ENCODE results near the gene OPN1LW. TPM values are rescaled to one million over a fixed set of nuclear protein-coding genes. Genes with fewer than 3 reads are reported as not detected.

The OPN1LW gene
- total and polyA plus RNA-seq, 2 donors (not counting 1 experiment from before 2014, with no cell fraction given): not detected

DNA sequence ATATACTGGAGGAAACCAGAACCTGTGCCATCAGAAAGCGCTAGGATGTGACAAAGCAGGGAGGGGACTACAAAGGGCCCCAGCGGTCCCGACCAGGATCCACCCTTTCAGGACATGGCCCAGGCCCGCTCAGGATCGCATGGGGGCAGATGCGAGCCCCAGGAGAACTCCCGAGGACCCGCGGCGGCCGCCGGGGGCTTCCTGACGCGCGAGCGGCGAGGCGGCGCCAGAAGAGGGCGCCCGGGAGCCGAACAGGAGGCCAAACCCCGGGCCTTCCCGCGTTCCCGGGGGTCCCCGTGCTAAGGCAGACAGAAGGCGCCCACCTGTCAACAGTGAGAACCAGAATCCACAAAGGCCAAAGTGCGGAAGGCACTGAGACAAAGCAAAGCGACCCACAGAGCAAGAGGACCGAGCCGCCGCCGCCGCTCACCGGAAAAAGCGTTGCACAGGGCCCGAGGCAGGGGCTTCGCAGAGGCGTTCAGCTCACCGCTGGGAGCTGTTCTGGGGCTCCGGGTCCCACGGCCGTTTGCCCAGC is 7.3 kb upstream of the OPN1LW start:
- H3K9ac ChIP-seq (ENCODE audit: insufficient read depth, low read length): no peak overlapping the region
- no peak overlapping the region for H2AFZ ChIP-seq (ENCODE audit: low read length)
- peak overlapping the region in 1 of 4 experiments; percentile 25 for H3K4me3 ChIP-seq (replicated peaks in 1 of 4; ENCODE audit: control extremely low read depth in 1 of 4, insufficient read depth in 1 of 4, low read depth in 3 of 4, low read length in 4 of 4)
- H3K36me3 ChIP-seq (ENCODE audit: control insufficient read depth, insufficient read depth, low read length): no peaks in the 10 kb centered on the region
- H3K9me3 ChIP-seq (ENCODE audit: control insufficient read depth, insufficient read depth, low read depth, low read length): no peaks in the 10 kb centered on the region
- DNase-seq (ENCODE audit: low read depth in 2 of 2): peak; percentile 20 to 36
- H4K20me1 ChIP-seq (ENCODE audit: control insufficient read depth, extremely low read depth, insufficient read depth, low read length): no peaks in the 10 kb centered on the region
- TF ChIP-seq, protein P1, sequence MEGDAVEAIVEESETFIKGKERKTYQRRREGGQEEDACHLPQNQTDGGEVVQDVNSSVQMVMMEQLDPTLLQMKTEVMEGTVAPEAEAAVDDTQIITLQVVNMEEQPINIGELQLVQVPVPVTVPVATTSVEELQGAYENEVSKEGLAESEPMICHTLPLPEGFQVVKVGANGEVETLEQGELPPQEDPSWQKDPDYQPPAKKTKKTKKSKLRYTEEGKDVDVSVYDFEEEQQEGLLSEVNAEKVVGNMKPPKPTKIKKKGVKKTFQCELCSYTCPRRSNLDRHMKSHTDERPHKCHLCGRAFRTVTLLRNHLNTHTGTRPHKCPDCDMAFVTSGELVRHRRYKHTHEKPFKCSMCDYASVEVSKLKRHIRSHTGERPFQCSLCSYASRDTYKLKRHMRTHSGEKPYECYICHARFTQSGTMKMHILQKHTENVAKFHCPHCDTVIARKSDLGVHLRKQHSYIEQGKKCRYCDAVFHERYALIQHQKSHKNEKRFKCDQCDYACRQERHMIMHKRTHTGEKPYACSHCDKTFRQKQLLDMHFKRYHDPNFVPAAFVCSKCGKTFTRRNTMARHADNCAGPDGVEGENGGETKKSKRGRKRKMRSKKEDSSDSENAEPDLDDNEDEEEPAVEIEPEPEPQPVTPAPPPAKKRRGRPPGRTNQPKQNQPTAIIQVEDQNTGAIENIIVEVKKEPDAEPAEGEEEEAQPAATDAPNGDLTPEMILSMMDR (conservative IDR thresholded peaks at IDR 0.05 in 1 of 2, IDR thresholded peaks at IDR 0.05 in 1 of 2; ENCODE audit: low read depth in 1 of 2, low read length in 2 of 2): peak; percentile 39 to 56
- TF ChIP-seq EZH2 (IDR thresholded peaks at IDR 0.05; ENCODE audit: low read length, missing control alignments): no peak
- H3K4me2 ChIP-seq (ENCODE audit: extremely low read depth, insufficient read depth, low read length): peak overlapping the region; percentile 64
- H3K4me1 ChIP-seq (ENCODE audit: control insufficient read depth, extremely low read depth, insufficient read depth, low read length): no peaks in the 10 kb centered on the region
- H3K27me3 ChIP-seq (ENCODE audit: control insufficient read depth, insufficient read depth, low read length): no peaks in the 10 kb centered on the region
- no peak overlapping the region for H3K27ac ChIP-seq (ENCODE audit: insufficient read depth, low read length)
- H3K79me2 ChIP-seq (ENCODE audit: control insufficient read depth, insufficient read depth, low read length): no peaks in the 10 kb centered on the region

DNA sequence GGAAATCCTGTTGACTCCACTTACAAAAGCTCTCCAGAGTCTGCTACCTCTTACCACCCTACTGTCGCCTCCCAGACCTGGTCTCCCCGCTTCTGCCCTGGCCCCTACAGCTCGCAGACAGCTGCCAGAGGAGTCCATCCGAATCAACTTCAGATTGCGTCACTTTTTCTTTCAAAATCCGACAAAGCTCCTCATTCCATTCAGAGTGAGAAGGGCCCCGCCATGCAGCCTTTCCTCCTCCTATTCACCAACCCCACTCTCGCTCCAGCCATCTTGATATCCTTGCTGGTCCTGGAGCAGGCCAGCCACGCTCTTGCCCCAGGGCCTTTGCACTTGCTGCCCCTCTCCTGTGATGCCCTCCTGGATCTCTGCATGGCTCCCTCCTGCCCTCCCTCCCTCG is 5.2 kb upstream of the OPN1LW start:
- Histone ChIP-seq H3K9me3 (ENCODE audit: control insufficient read depth, insufficient read depth, low read depth, low read length) (no peaks in the 10 kb centered on the region), H3K27me3 (ENCODE audit: control insufficient read depth, insufficient read depth, low read length) (no peaks in the 10 kb centered on the region), H3K36me3 (ENCODE audit: control insufficient read depth, insufficient read depth, low read length) (no peaks in the 10 kb centered on the region), H3K4me3 (replicated peaks in 1 of 4; ENCODE audit: control extremely low read depth in 1 of 4, insufficient read depth in 1 of 4, low read depth in 3 of 4, low read length in 4 of 4) (no peak overlapping the region), H3K9ac (ENCODE audit: insufficient read depth, low read length) (no peak overlapping the region), H3K4me1 (ENCODE audit: control insufficient read depth, extremely low read depth, insufficient read depth, low read length) (no peaks in the 10 kb centered on the region), H3K79me2 (ENCODE audit: control insufficient read depth, insufficient read depth, low read length) (no peaks in the 10 kb centered on the region), H3K27ac (ENCODE audit: insufficient read depth, low read length) (no peak overlapping the region), H3K4me2 (ENCODE audit: extremely low read depth, insufficient read depth, low read length) (no peak overlapping the region), H2AFZ (ENCODE audit: low read length) (no peak overlapping the region), H4K20me1 (ENCODE audit: control insufficient read depth, extremely low read depth, insufficient read depth, low read length) (no peaks in the 10 kb centered on the region)
- TF ChIP-seq, protein P1 (conservative IDR thresholded peaks at IDR 0.05 in 1 of 2, IDR thresholded peaks at IDR 0.05 in 1 of 2; ENCODE audit: low read depth in 1 of 2, low read length in 2 of 2): no peak
- no peak for TF ChIP-seq EZH2 (IDR thresholded peaks at IDR 0.05; ENCODE audit: low read length, missing control alignments)
- DNase-seq (ENCODE audit: low read depth in 2 of 2): no peak

DNA sequence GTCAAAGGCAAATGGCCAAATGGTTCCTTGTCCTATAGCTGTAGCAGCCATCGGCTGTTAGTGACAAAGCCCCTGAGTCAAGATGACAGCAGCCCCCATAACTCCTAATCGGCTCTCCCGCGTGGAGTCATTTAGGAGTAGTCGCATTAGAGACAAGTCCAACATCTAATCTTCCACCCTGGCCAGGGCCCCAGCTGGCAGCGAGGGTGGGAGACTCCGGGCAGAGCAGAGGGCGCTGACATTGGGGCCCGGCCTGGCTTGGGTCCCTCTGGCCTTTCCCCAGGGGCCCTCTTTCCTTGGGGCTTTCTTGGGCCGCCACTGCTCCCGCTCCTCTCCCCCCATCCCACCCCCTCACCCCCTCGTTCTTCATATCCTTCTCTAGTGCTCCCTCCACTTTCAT is 3.8 kb upstream of the OPN1LW start:
- Histone ChIP-seq H3K4me3 (replicated peaks in 1 of 4; ENCODE audit: control extremely low read depth in 1 of 4, insufficient read depth in 1 of 4, low read depth in 3 of 4, low read length in 4 of 4) (no peak overlapping the region), H3K36me3 (ENCODE audit: control insufficient read depth, insufficient read depth, low read length) (no peaks in the 10 kb centered on the region), H3K27me3 (ENCODE audit: control insufficient read depth, insufficient read depth, low read length) (no peaks in the 10 kb centered on the region), H3K27ac (ENCODE audit: insufficient read depth, low read length) (no peak overlapping the region), H3K79me2 (ENCODE audit: control insufficient read depth, insufficient read depth, low read length) (no peaks in the 10 kb centered on the region), H3K9me3 (ENCODE audit: control insufficient read depth, insufficient read depth, low read depth, low read length) (no peaks in the 10 kb centered on the region), H3K4me1 (ENCODE audit: control insufficient read depth, extremely low read depth, insufficient read depth, low read length) (no peaks in the 10 kb centered on the region), H3K9ac (ENCODE audit: insufficient read depth, low read length) (no peak overlapping the region), H3K4me2 (ENCODE audit: extremely low read depth, insufficient read depth, low read length) (no peak overlapping the region), H4K20me1 (ENCODE audit: control insufficient read depth, extremely low read depth, insufficient read depth, low read length) (no peaks in the 10 kb centered on the region), H2AFZ (ENCODE audit: low read length) (no peak overlapping the region)
- DNase-seq (ENCODE audit: low read depth in 2 of 2): no peak
- TF ChIP-seq EZH2 (IDR thresholded peaks at IDR 0.05; ENCODE audit: low read length, missing control alignments): no peak
- TF ChIP-seq, protein P1 (conservative IDR thresholded peaks at IDR 0.05 in 1 of 2, IDR thresholded peaks at IDR 0.05 in 1 of 2; ENCODE audit: low read depth in 1 of 2, low read length in 2 of 2): no peak

Data from fibroblast of lung (primary cell).